Fibroblast of the aortic adventitia (primary cell): ENCODE data around the gene WDR74. TPM values are rescaled to one million over a fixed set of nuclear protein-coding genes. Genes with fewer than 3 reads are reported as not detected.

Experiments used
- DNase-seq: peaks from one replicate; pipeline ENCODE4 v3.0.0-alpha.2; 2010; ENCODE audit warnings: low read depth
- H3K4me3 ChIP-seq: 2 replicates; pipeline ENCODE4 v1.5.1; 2011; ENCODE audit warnings: low read depth, mild to moderate bottlenecking, control low read depth, low read length, moderate library complexity
- CTCF ChIP-seq: IDR thresholded peaks from 2 replicates; pipeline ENCODE4 v1.5.1; 2011; ENCODE audit warnings: mild to moderate bottlenecking, low read length, control low read depth, inconsistent platforms; ENCODE audit not compliant: insufficient read depth
- total RNA-seq: library from RNA; depleted of rRNA; stranded (reverse); fragments of >200 nt; gene quantifications from 2 replicates; pipeline ENCODE4 v1.2.3, GENCODE V29; 2012; ENCODE audit warnings: low replicate concordance

The WDR74 gene
- total RNA-seq = 29.5 and 29.8 TPM in 2 replicates

DNA sequence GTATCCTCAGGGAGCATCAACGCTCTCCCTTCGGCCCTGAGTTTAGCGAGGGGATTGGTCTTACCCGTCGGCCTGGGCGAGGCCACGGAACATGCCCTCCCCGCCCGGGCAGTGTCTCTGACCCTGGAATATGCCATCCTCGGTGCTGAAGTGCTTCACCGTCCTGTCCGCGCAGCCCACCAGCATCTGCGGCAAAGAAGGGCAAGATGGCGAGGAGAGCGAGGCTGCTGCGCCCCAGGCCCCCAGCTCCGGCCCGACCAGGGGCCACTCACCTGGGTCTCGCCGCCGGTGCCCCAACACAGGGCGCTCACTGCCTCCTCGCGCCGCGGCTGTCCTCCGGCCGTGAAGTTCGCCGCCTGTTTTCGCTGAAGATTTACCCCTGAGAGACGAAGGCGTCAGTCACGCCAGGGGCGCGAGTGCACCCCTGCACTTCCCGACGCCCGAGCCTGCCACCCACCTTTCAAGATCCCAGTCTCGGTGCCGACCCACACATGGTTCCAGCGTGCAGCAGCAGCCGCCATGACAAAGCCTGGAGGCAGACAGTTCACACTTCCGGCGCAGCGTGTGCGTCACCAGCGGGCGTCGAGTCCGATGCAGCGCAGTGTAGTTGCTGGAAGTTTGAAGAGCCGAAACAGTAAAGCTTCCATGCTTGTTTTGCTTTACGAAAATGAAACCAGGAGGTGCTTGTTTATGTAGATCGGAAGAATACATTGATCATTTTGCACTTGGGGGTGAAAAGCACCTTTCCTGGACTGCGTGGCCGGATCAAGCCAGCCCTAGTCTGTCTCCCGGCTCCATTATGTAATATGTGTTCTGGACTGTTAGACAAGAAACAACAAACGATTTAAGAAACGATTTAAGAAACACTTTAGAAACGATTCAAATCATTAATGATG, at the start of gene WDR74:
WDR74 (minus strand) TSS at position 541 of the 896 bp plus-strand sequence; CDS start at position 521, 20 bp downstream.
- no peak for TF ChIP-seq CTCF
- H3K4me3 ChIP-seq = peak within 1 kb of the TSS; percentile 95
- peak; percentile 91 for DNase-seq

GRCh38 chr11:62889126-62889483, 49.7 kb upstream of the WDR74 start:
- DNase-seq = no peak
- no peak for TF ChIP-seq CTCF

GRCh38 chr11:62888406-62888805, 49.0 kb upstream of the WDR74 start:
- TF ChIP-seq CTCF = no peak
- no peak for DNase-seq
- H3K4me3 ChIP-seq = no peak overlapping the region

More at GRCh38 chr11:62889126-62889483, 49.7 kb upstream of the WDR74 start:
- no peak overlapping the region for H3K4me3 ChIP-seq

GRCh38 chr11:62885137-62885750, 45.9 kb upstream of the WDR74 start:
- TF ChIP-seq CTCF = no peak
- no peak for DNase-seq
- H3K4me3 ChIP-seq = peak overlapping the region; percentile 63

- H3K4me3 ChIP-seq = peak overlapping the region; percentile 99
- DNase-seq = no peak
- TF ChIP-seq CTCF = no peak
Observed at GRCh38 chr11:62883673-62884072, 44.3 kb upstream of the WDR74 start.

DNA sequence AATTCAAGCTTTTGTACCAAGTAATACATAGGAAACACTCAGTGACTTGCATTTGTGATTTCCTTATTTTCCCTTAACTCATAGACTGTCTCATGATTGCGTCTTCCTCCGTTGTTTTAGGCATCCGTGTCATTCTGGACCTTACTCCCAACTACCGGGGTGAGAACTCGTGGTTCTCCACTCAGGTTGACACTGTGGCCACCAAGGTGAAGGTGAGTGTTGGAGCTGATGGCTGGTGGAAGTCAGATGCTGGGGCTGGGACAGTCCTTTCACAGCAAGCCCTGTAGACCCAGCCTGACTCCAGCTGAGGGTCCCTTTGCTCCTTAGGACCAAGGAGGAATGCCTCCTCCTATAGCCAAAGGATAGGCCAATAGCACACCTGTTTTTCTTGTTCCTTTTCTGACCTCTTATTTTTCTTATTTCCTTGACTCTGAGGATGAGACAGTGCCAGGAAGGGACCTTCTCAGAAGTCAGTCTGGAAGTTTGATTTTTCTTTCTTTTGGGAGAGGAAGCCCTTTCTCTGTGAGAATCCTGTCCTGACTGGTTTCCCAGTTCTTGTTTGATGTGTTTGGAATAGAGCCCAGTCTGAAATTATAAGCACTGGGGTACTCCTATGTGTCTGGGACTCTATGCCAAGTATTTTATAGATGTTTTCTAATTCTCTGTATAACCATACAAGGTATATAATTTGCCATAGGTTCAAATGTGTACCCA, 43.6 kb upstream of the WDR74 start:
- H3K4me3 ChIP-seq = peak overlapping the region; percentile 99
- no peak for TF ChIP-seq CTCF
- DNase-seq = no peak
